GM10266 (cell line): ENCODE data around the gene METTL8.
A peak's percentile ranks its signal among the peaks of the same experiment; 100 is the strongest.
"Not testable (repeated sequence)": the region's sequence is repeated elsewhere in the genome, so short reads cannot be mapped to it uniquely, and the experiment has no call there.

Source experiments
- DNase-seq: peaks from one replicate; pipeline ENCODE4 v3.0.0; 2012; ENCODE audit errors: extremely low spot score
- TF ChIP-seq, protein P1 (sequence below): IDR thresholded peaks from 2 replicates; pipeline ENCODE4 v1.5.1; 2012; ENCODE audit warnings: mild to moderate bottlenecking, low read depth; ENCODE audit not compliant: control insufficient read depth, insufficient read depth; ENCODE audit errors: missing control alignments

METTL8 gene

DNA sequence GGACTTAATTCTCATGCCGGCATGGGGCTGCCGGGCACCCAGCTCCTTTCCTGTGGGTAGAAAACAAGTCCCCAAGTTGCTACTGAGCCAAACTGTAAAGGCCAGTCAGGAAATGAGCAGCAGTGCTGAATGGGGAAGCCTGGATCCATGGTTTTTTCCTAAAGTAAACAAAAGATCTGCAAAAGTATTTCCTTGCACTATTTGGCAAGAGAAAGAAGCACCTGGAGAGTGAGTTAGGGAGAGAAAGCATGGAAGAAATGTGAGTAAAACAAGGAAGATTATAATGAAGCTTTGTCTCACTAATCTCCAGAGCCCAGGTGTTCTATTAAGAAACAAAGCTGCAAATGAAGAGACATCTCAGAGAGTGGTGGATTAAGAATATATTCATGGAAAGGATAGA is 117.6 kb downstream of the METTL8 start:
- TF ChIP-seq, protein P1, sequence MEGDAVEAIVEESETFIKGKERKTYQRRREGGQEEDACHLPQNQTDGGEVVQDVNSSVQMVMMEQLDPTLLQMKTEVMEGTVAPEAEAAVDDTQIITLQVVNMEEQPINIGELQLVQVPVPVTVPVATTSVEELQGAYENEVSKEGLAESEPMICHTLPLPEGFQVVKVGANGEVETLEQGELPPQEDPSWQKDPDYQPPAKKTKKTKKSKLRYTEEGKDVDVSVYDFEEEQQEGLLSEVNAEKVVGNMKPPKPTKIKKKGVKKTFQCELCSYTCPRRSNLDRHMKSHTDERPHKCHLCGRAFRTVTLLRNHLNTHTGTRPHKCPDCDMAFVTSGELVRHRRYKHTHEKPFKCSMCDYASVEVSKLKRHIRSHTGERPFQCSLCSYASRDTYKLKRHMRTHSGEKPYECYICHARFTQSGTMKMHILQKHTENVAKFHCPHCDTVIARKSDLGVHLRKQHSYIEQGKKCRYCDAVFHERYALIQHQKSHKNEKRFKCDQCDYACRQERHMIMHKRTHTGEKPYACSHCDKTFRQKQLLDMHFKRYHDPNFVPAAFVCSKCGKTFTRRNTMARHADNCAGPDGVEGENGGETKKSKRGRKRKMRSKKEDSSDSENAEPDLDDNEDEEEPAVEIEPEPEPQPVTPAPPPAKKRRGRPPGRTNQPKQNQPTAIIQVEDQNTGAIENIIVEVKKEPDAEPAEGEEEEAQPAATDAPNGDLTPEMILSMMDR, result no peak
- no peak for DNase-seq

DNA sequence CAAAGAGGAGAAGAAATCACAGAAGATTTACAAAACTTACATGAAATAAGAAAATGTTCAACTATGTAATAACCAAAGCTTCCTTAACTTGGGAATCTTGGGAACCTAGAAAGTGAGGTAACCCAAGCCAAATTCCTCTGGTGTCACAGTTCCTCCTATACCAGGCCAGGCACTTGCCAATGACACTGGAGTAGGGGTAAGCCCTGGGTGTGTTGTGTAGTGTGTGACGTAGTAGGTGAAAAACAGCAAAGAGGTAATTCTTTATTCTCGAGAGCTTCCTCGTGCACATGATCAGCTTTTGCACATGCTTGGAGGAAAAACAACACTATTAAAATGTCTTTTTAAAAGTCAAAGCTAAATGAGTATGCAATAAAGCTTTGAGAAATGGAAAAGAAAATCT is 118.0 kb downstream of the METTL8 start:
- DNase-seq, result no peak
- TF ChIP-seq, protein P1, result no peak

DNA sequence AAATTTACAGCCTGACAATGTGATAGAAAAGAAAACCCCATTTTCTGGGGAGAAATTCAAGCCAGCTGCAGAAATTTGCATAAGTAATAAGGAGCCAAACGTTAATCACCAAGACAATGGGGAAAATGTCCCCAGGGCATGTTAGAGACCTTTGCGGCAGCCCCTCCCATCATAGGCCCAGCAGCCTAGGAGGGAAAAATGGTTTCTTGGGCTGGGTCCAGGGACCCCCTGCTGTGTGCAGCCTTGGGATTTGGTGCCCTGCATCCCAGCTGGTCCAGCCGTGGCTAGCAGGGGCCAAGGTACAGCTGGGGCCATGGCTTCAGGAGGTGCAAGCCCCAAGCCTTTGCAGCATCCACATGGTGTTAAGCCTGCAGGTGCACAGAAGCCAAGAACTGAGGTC is 121.6 kb downstream of the METTL8 start:
- not testable (repeated sequence) for DNase-seq

DNA sequence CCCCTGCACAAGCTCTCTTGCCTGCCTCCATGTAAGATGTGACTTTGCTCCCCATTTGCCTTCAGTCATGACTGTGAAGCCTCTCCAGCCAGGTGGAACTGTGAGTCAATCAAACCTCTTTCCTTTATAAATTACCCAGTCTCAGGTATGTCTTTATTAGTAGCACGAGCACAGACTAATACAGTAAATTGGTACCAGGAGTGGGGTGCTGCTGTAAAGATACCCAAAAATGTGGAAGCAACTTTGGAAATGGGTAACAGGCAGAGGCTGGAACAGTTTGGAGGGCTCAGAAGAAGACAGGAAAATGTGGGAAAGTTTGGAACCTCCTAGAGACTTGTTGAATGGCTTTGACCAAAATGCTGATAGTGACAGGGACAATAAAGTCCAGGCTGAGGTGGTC is 122.2 kb downstream of the METTL8 start:
- not testable (repeated sequence) for DNase-seq

DNA sequence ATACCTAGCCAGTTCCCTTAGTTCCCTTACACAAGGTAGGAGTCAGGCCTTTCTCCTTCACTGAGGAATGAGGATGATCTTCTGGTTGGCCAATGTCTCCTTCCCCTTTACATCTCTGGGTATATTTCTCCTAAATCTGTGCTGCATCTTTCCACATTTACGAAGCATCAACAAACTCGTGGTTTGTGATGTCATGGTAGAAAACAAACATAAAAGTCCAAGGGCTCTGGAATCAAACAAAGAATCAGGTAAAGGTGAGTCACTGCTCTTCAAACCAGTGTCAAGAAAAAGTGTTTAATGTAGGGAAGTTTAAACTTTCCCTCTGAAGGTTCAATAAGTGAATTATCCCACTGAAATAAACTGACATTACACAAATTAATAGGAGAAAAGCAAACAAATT is 122.9 kb downstream of the METTL8 start:
- no peak for DNase-seq
- TF ChIP-seq, protein P1, result no peak

DNA sequence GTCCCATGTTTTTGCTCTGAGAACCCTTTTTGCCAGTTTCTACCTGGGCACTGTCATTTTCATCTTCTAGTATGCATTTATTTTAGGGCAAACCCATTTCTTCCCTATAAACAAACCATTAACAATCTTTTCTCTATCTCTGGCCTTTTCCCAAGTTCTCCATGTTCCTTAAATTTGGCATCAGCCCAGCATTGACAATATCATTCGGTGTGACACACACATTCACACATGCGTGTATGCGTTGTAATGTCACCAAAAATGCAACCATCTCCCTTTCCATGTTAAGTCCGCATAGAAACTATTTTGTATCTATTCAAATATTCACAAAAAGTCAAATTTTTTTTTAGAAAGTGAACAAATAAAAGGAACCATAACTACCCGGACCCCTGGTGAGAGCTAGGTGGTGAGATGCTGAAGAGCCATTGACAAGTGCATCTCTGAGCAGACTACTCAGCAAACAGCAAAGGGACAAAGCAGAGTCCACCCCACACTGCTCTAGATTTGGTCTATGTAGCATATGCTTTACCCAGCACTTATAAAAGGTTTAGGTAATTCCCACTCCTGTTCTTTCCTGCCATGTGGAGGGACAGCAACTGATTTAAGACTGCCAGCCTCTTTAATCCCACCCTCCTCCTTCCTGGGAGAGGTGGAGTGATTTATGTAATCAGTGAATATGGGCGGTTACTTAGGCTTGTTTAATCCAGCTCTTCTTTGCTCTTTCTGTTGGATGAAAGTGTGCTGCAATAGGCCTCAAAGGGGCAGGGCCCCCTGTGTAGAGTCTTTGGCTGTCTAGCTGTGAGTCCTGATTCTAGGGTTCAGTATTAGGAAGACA is 124.1 kb downstream of the METTL8 start:
- no peak for DNase-seq
- TF ChIP-seq, protein P1, result no peak

DNA sequence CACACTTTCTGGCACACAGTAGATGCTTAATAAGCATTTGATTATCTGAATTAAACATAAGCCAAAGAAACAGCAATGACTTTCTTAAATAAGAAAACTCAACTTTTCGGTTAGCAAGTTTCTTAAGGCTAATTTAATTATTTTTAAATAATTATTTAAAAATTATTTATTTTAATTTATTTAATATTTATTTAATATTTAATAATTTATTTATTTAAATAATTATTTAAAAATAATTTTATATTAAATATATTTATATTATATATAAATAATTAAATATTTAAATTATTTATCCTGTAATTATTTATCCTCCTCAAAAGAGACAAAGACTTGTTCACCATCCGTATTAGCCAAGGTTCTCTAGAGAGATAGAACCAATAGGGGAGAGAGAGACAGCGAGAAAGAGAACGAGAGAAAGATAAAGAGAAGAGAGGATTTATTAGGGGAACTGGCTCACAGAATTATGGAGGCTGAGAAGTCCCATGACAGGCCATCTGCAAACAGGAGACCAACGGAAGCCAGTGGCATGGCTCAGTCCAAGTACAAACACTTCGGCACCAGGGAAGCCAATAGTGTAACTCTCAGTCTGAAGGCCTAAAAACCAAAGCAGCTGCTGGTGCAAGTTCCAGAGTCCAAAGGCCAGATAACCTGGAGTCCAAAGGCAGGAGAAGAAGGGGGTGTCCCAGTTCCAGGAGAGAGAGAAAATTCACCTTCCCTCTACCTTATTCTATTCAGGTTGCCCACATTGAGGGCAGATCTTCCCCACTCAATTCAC is 125.3 kb downstream of the METTL8 start:
- no peak for DNase-seq
- TF ChIP-seq, protein P1, result no peak

DNA sequence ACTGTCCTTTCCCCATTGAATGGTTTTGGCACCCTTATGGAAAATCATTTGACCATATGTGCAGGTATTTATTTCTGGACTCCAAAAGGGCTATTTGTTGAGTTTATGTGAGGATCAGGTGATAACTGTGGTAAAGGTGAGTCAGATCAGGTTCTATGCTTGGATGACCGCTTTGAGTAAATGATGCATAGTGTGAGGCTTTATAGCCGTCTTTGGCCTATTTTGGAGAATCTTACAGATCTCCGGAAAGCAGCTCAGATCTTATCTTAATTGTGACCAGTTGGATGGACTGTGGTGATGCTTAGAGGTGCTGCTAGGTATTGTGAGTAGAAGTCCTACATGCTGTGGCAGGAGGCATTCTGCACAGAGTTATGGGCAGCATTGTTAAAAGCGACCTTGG is 126.2 kb downstream of the METTL8 start:
- DNase-seq, result peak; percentile 24
- TF ChIP-seq, protein P1, result no peak
